Mesendoderm (in vitro differentiated cells): ENCODE measurements around the gene HS3ST5.
"Not testable (repeated sequence)": the region's sequence is repeated elsewhere in the genome, so short reads cannot be mapped to it uniquely, and the experiment has no call there.

Source experiments
- DNase-seq: peaks from one replicate; pipeline ENCODE4 v3.0.0; 2013
- H2AK5ac ChIP-seq: 2 replicates; pipeline ENCODE4 v1.6.1; 2013; ENCODE audit warnings: low read length, inconsistent platforms
- H2BK120ac ChIP-seq: 2 replicates; pipeline ENCODE4 v1.6.1; 2013; ENCODE audit warnings: low read depth, mild to moderate bottlenecking, low read length, moderate library complexity, mixed read lengths
- H2BK15ac ChIP-seq: replicated peaks from 2 replicates; pipeline ENCODE4 v1.6.1; 2013; ENCODE audit warnings: low read depth, mild to moderate bottlenecking, moderate library complexity
- H2BK5ac ChIP-seq: 2 replicates; pipeline ENCODE4 v1.6.1; 2013; ENCODE audit warnings: low read length, inconsistent platforms
- H3K18ac ChIP-seq: 2 replicates; pipeline ENCODE4 v1.6.1; 2013; ENCODE audit warnings: mild to moderate bottlenecking, low read length, mixed read lengths
- H3K23ac ChIP-seq: one replicate; pipeline ENCODE4 v1.6.1; 2013; ENCODE audit warnings: low read length
- H3K27ac ChIP-seq: 2 replicates; pipeline ENCODE4 v1.5.1; 2013; ENCODE audit warnings: low read depth, mild to moderate bottlenecking, inconsistent platforms, low read length, moderate library complexity
- H3K27me3 ChIP-seq: 2 replicates; pipeline ENCODE4 v1.6.1; 2013; ENCODE audit warnings: low read length, control low read depth, mild to moderate bottlenecking, inconsistent platforms; ENCODE audit not compliant: insufficient read depth, poor library complexity
- H3K36me3 ChIP-seq: 2 replicates; pipeline ENCODE4 v1.6.1; 2013; ENCODE audit warnings: low read length, inconsistent platforms; ENCODE audit not compliant: control insufficient read depth, insufficient read depth
- H3K4ac ChIP-seq: one replicate; pipeline ENCODE4 v1.6.1; 2013; ENCODE audit warnings: low read depth, mild to moderate bottlenecking, low read length, moderate library complexity
- H3K4me1 ChIP-seq: 2 replicates; pipeline ENCODE4 v1.6.1; 2013; ENCODE audit warnings: low read depth, low read length, inconsistent platforms; ENCODE audit not compliant: control insufficient read depth
- H3K4me2 ChIP-seq: 2 replicates; pipeline ENCODE4 v1.6.1; 2013; ENCODE audit warnings: low read length
- H3K4me3 ChIP-seq: 2 replicates; pipeline ENCODE4 v1.5.1; 2013; ENCODE audit warnings: mild to moderate bottlenecking, low read length
- H3K56ac ChIP-seq: one replicate; pipeline ENCODE4 v1.6.1; 2013; ENCODE audit warnings: low read length
- H3K79me1 ChIP-seq: 2 replicates; pipeline ENCODE4 v1.6.1; 2013; ENCODE audit warnings: low read length, inconsistent platforms
- H3K79me2 ChIP-seq: 2 replicates; pipeline ENCODE4 v1.6.1; 2013; ENCODE audit warnings: mild to moderate bottlenecking, low read length; ENCODE audit not compliant: control insufficient read depth, insufficient read depth
- H3K9ac ChIP-seq: 2 replicates; pipeline ENCODE4 v1.6.1; 2013; ENCODE audit warnings: low read length, inconsistent platforms
- H4K5ac ChIP-seq: one replicate; pipeline ENCODE4 v1.6.1; 2013; ENCODE audit warnings: low read length
- H4K8ac ChIP-seq: one replicate; pipeline ENCODE4 v1.6.1; 2013; ENCODE audit warnings: low read depth, mild to moderate bottlenecking, control low read depth, low read length, moderate library complexity
- WGBS: extraction: QIAGEN DNeasy Blood & Tissue Kit; methylation state at CpG from one replicate; pipeline ENCODE4 v1.1.7; 2013; ENCODE audit warnings: low lambda C conversion rate, missing lambda C conversion rate; ENCODE audit not compliant: insufficient coverage; ENCODE audit errors: extremely low coverage; 5-methylcytosine and 5-hydroxymethylcytosine counted together

The HS3ST5 gene

GRCh38 chr6:114154812-114155211, 188.0 kb downstream of the HS3ST5 start:
- no peaks in the 10 kb centered on the region for H3K79me1 ChIP-seq
- no peaks in the 10 kb centered on the region for H3K36me3 ChIP-seq
- H3K27me3 ChIP-seq, result no peaks in the 10 kb centered on the region
- no peak overlapping the region for H3K18ac ChIP-seq
- no peak overlapping the region for H3K9ac ChIP-seq
- H3K4me3 ChIP-seq, result no peak overlapping the region
- H3K27ac ChIP-seq, result no peak overlapping the region
- peaks cover 5% of the 10 kb centered on the region for H3K4me1 ChIP-seq
- H4K8ac ChIP-seq, result no peak overlapping the region
- H3K23ac ChIP-seq, result no peak overlapping the region
- no peak for DNase-seq
- H3K4ac ChIP-seq, result no peak overlapping the region
- no CpG with 5 or more reads among the region's 4 CpGs for WGBS
- H2AK5ac ChIP-seq, result no peak overlapping the region
- H4K5ac ChIP-seq, result no peak overlapping the region
- no peak overlapping the region for H3K4me2 ChIP-seq
- H3K79me2 ChIP-seq, result no peaks in the 10 kb centered on the region
- no peak overlapping the region for H2BK15ac ChIP-seq
- H3K56ac ChIP-seq, result no peak overlapping the region
- no peak overlapping the region for H2BK120ac ChIP-seq
- H2BK5ac ChIP-seq, result no peak overlapping the region

DNA sequence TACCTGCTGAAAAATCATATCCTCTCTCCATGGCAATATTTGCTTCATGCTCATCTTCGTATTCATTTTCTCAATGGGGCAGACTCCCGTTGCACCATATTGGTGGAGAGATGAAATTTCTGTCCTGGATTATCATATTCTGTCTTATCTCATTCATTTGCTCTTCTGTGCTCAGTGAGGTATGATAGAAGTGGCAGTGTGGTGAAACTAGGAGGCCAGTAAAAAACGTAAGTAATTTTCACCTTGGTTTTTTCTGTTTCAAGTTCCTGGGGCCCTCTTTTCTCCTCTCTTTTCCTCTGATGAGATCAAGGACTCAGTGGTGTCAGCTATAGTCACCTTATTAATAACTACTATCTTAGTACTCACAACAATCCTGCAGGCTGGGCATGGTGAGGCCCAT, 189.4 kb downstream of the HS3ST5 start:
- H3K4me1 ChIP-seq, result peaks cover 5% of the 10 kb centered on the region
- H3K27me3 ChIP-seq, result no peaks in the 10 kb centered on the region
- H3K18ac ChIP-seq, result no peak overlapping the region
- H3K23ac ChIP-seq, result no peak overlapping the region
- no peak overlapping the region for H2BK15ac ChIP-seq
- no peak overlapping the region for H4K8ac ChIP-seq
- H3K56ac ChIP-seq, result no peak overlapping the region
- no CpG with 5 or more reads among the region's 3 CpGs for WGBS
- H4K5ac ChIP-seq, result no peak overlapping the region
- no peaks in the 10 kb centered on the region for H3K36me3 ChIP-seq
- H3K4me3 ChIP-seq, result no peak overlapping the region
- no peaks in the 10 kb centered on the region for H3K79me2 ChIP-seq
- H3K4me2 ChIP-seq, result no peak overlapping the region
- no peak overlapping the region for H3K27ac ChIP-seq
- H2AK5ac ChIP-seq, result no peak overlapping the region
- no peak for DNase-seq
- H3K4ac ChIP-seq, result no peak overlapping the region
- no peak overlapping the region for H2BK5ac ChIP-seq
- no peaks in the 10 kb centered on the region for H3K79me1 ChIP-seq
- H2BK120ac ChIP-seq, result no peak overlapping the region
- no peak overlapping the region for H3K9ac ChIP-seq

DNA sequence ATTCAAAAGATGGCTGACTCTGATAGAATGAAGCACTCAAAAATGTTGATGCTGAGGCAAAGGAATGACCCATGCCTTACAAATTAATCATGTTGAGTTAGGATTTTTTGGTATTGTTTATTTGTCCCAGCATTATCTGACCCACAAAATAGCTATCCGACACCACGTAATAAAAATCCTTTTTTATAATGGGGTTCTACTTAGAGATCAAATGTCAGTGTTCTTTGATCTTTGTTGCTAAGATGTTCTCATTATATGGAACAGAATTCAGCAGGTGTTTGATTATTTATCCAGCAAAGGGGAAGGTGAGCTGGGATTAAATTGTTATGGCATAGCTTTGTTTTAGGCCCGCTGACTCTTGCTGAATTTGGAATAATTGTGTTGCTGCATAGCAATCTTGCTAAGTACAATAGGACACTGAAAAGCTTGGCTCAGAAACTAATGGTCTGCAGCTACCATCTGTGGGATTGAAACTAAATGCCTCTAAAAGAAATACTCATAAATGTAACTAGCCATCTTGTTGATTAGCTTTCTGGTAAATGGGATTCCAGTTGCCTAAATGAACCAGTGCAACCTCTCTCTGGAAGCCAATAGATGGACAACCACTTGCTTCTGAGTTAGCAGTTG, 191.6 kb downstream of the HS3ST5 start:
- H3K27ac ChIP-seq, result no peak overlapping the region
- H4K5ac ChIP-seq, result no peak overlapping the region
- no peak overlapping the region for H2BK120ac ChIP-seq
- no CpG with 5 or more reads among the region's 3 CpGs for WGBS
- H4K8ac ChIP-seq, result no peak overlapping the region
- no peak overlapping the region for H3K9ac ChIP-seq
- no peak overlapping the region for H3K18ac ChIP-seq
- H3K4me2 ChIP-seq, result no peak overlapping the region
- H3K23ac ChIP-seq, result no peak overlapping the region
- DNase-seq, result no peak
- H3K4me3 ChIP-seq, result no peak overlapping the region
- no peaks in the 10 kb centered on the region for H3K27me3 ChIP-seq
- no peak overlapping the region for H2AK5ac ChIP-seq
- H3K79me1 ChIP-seq, result no peaks in the 10 kb centered on the region
- H3K56ac ChIP-seq, result no peak overlapping the region
- no peak overlapping the region for H2BK15ac ChIP-seq
- no peaks in the 10 kb centered on the region for H3K36me3 ChIP-seq
- H3K79me2 ChIP-seq, result no peaks in the 10 kb centered on the region
- peaks cover 5% of the 10 kb centered on the region for H3K4me1 ChIP-seq
- H3K4ac ChIP-seq, result no peak overlapping the region
- H2BK5ac ChIP-seq, result no peak overlapping the region

DNA sequence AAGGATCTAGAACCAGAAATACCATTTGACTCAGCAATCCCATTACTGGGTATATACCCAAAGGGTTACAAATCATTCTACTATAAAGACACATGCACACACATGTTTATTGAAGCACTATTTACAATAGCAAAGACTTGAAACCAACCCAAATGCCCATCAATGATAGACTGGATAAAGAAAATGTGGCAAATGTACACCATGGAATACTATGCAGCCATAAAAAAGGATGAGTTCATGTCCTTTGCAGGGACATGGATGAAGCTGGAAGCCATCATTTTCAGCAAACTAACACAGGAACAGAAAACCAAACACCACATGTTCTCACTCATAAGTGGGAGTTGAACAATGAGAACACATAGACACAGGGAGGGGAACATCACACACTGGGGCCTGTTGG, 193.6 kb downstream of the HS3ST5 start:
- DNase-seq, H3K18ac ChIP-seq, H2BK5ac ChIP-seq: not testable (repeated sequence)

GRCh38 chr6:114144887-114145851, 197.7 kb downstream of the HS3ST5 start:
- peaks cover 7% of the 10 kb centered on the region for H3K4me1 ChIP-seq
- H3K56ac ChIP-seq, result peak overlapping the region; percentile 20
- peak overlapping the region; percentile 1 for H3K18ac ChIP-seq
- no peak overlapping the region for H3K4me3 ChIP-seq
- DNase-seq, result peak; percentile 97
- no peak overlapping the region for H4K8ac ChIP-seq
- H2AK5ac ChIP-seq, result no peak overlapping the region
- H2BK120ac ChIP-seq, result no peak overlapping the region
- H2BK5ac ChIP-seq, result no peak overlapping the region
- no CpG with 5 or more reads among the region's 9 CpGs for WGBS
- H4K5ac ChIP-seq, result no peak overlapping the region
- no peak overlapping the region for H3K4me2 ChIP-seq
- peak overlapping the region; percentile 30 for H3K27ac ChIP-seq
- no peak overlapping the region for H3K23ac ChIP-seq
- H3K4ac ChIP-seq, result no peak overlapping the region
- H2BK15ac ChIP-seq, result peak overlapping the region; percentile 67
- no peaks in the 10 kb centered on the region for H3K79me1 ChIP-seq
- no peaks in the 10 kb centered on the region for H3K27me3 ChIP-seq
- H3K79me2 ChIP-seq, result no peaks in the 10 kb centered on the region
- H3K36me3 ChIP-seq, result no peaks in the 10 kb centered on the region
- H3K9ac ChIP-seq, result no peak overlapping the region

More for the DNA sequence above, 193.6 kb downstream of the HS3ST5 start:
- not testable (repeated sequence) for H2BK15ac ChIP-seq, H3K4me1 ChIP-seq, H2BK120ac ChIP-seq, H3K23ac ChIP-seq, H3K4ac ChIP-seq, H3K9ac ChIP-seq, H3K79me2 ChIP-seq, H2AK5ac ChIP-seq, H3K56ac ChIP-seq, H3K79me1 ChIP-seq, H3K27ac ChIP-seq, H3K36me3 ChIP-seq, H4K5ac ChIP-seq, H3K4me2 ChIP-seq, H3K27me3 ChIP-seq, H4K8ac ChIP-seq, H3K4me3 ChIP-seq
